IMR-90 (cell line): Measurements from ENCODE around the gene ATP11A.

ENCODE experiments used
- CEBPB ChIP-seq: IDR thresholded peaks from 2 replicates; pipeline ENCODE4 v1.6.1; 2012; ENCODE audit warnings: low read depth, low read length, improper control_type of control experiment
- CHD1 ChIP-seq: IDR thresholded peaks from 2 replicates; pipeline ENCODE4 v1.6.1; 2012; ENCODE audit warnings: low read depth, low read length, improper control_type of control experiment
- CTCF ChIP-seq: conservative IDR thresholded peaks from 2 replicates; pipeline ENCODE4 v1.5.1; 2012; ENCODE audit warnings: mild to moderate bottlenecking, low read depth, low read length, improper control_type of control experiment
- ELK1 ChIP-seq: fragments of 150-350 bp; IDR thresholded peaks from 2 replicates; pipeline ENCODE4 v1.6.1; 2016; ENCODE audit warnings: low read depth, mild to moderate bottlenecking, low read length, moderate library complexity, borderline replicate concordance
- MAFK ChIP-seq: IDR thresholded peaks from 2 replicates; pipeline ENCODE4 v1.6.1; 2012; ENCODE audit warnings: low read depth, low read length, improper control_type of control experiment
- MAZ ChIP-seq: IDR thresholded peaks from 2 replicates; pipeline ENCODE4 v1.6.1; 2012; ENCODE audit warnings: low read depth, mild to moderate bottlenecking, low read length, improper control_type of control experiment, moderate library complexity, borderline replicate concordance
- MXI1 ChIP-seq: IDR thresholded peaks from 2 replicates; pipeline ENCODE4 v1.6.1; 2012; ENCODE audit warnings: low read depth, mild to moderate bottlenecking, low read length, moderate library complexity, borderline replicate concordance
- NFE2L2 ChIP-seq: fragments of 150-350 bp; IDR thresholded peaks from 2 replicates; pipeline ENCODE4 v1.6.1; 2016; ENCODE audit warnings: low read depth, mild to moderate bottlenecking, low read length
- POLR2A ChIP-seq: IDR thresholded peaks from 2 replicates; pipeline ENCODE4 v1.6.1; 2012; ENCODE audit warnings: mild to moderate bottlenecking, low read depth, low read length
- RAD21 ChIP-seq: IDR thresholded peaks from 2 replicates; pipeline ENCODE4 v1.6.1; 2012; ENCODE audit warnings: low read length, improper control_type of control experiment
- RCOR1 ChIP-seq: IDR thresholded peaks from 2 replicates; pipeline ENCODE4 v1.6.1; 2012; ENCODE audit warnings: mild to moderate bottlenecking, low read length, improper control_type of control experiment; ENCODE audit not compliant: insufficient replicate concordance
- RFX5 ChIP-seq: IDR thresholded peaks from 2 replicates; pipeline ENCODE4 v1.8.0; 2012; ENCODE audit warnings: low read depth, mild to moderate bottlenecking, low read length, moderate library complexity
- USF2 ChIP-seq: fragments of 150-350 bp; IDR thresholded peaks from 2 replicates; pipeline ENCODE4 v1.6.1; 2017; ENCODE audit warnings: mild to moderate bottlenecking, antibody characterized with exemption, low read length, low read depth

GRCh38 chr13:112843392-112844111 lies 153.7 kb downstream of the ATP11A start:
- no peak for TF ChIP-seq CHD1
- TF ChIP-seq CTCF: no peak
- no peak for TF ChIP-seq MAZ
- no peak for TF ChIP-seq RAD21
- TF ChIP-seq POLR2A: no peak
- no peak for TF ChIP-seq USF2
- TF ChIP-seq RCOR1: no peak
- no peak for TF ChIP-seq RFX5
- no peak for TF ChIP-seq MAFK
- no peak for TF ChIP-seq NFE2L2
- no peak for TF ChIP-seq CEBPB
- TF ChIP-seq ELK1: no peak
- no peak for TF ChIP-seq MXI1
